HG02642 (cell line): ENCODE results near the gene DDIT3.
"Not testable (repeated sequence)": the region's sequence is repeated elsewhere in the genome, so short reads cannot be mapped to it uniquely, and the experiment has no call there.

Experiments used
- ATAC-seq: cut with Tn5 transposase; IDR thresholded peaks from one replicate; pipeline ENCODE4 v1.9.1; 2021; ENCODE audit warnings: mild to moderate bottlenecking; ENCODE audit not compliant: unreplicated experiment, poor library complexity

Gene DDIT3

GRCh38 chr12:57520053-57520818 is at the start of gene DDIT3:
Gene DDIT3, minus strand, starts transcription at chr12:57520514. Its CDS starts 3,108 bp downstream, at chr12:57517406.
- peak; percentile 71 for ATAC-seq

GRCh38 chr12:57569858-57570257 is 49.5 kb upstream of the DDIT3 start:
- no peak for ATAC-seq

- no peak for ATAC-seq
Measured at GRCh38 chr12:57568838-57569237, 48.5 kb upstream of the DDIT3 start.

- ATAC-seq = no peak
Measured at GRCh38 chr12:57564178-57564740, 43.9 kb upstream of the DDIT3 start.

- no peak for ATAC-seq
Measured at GRCh38 chr12:57563358-57563757, 43.0 kb upstream of the DDIT3 start.

GRCh38 chr12:57561117-57561516 is 40.8 kb upstream of the DDIT3 start:
- not testable (repeated sequence) for ATAC-seq

- no peak for ATAC-seq
Measured at GRCh38 chr12:57560516-57560915, 40.2 kb upstream of the DDIT3 start.

- no peak for ATAC-seq
Measured at GRCh38 chr12:57558864-57559263, 38.5 kb upstream of the DDIT3 start.

GRCh38 chr12:57554897-57555296 is 34.6 kb upstream of the DDIT3 start:
- ATAC-seq = no peak

- no peak for ATAC-seq
Measured at GRCh38 chr12:57554453-57554852, 34.1 kb upstream of the DDIT3 start.

GRCh38 chr12:57553343-57554202 is 33.3 kb upstream of the DDIT3 start:
- ATAC-seq = no peak

- ATAC-seq = no peak
Measured at GRCh38 chr12:57552835-57553313, 32.6 kb upstream of the DDIT3 start.

GRCh38 chr12:57552306-57552651 is 32.0 kb upstream of the DDIT3 start:
- no peak for ATAC-seq

- ATAC-seq = no peak
Measured at GRCh38 chr12:57551637-57552305, 31.5 kb upstream of the DDIT3 start.

GRCh38 chr12:57550641-57551549 is 30.6 kb upstream of the DDIT3 start:
- ATAC-seq = no peak

GRCh38 chr12:57549909-57550640 is 29.8 kb upstream of the DDIT3 start, which contains the start of gene KIF5A:
Gene KIF5A, plus strand, starts transcription at chr12:57550044. Its CDS starts 228 bp downstream, at chr12:57550272.
- peak; percentile 28 for ATAC-seq

GRCh38 chr12:57549203-57549908 is 29.0 kb upstream of the DDIT3 start:
- ATAC-seq = no peak

GRCh38 chr12:57548488-57548887 is 28.2 kb upstream of the DDIT3 start:
- no peak for ATAC-seq
